Pulmonary artery endothelial cell (primary cell): ENCODE measurements around the gene CYP26C1. TPM values are rescaled to one million over a fixed set of nuclear protein-coding genes. Genes with fewer than 3 reads are reported as not detected.

Experiments
- DNase-seq: peaks from one replicate; pipeline ENCODE4 v3.0.0-alpha.2; 2011; ENCODE audit warnings: low read depth, low spot score
- total RNA-seq: library from RNA; depleted of rRNA; stranded (reverse); fragments of >200 nt; gene quantifications from 2 replicates; pipeline ENCODE4 v1.2.3, GENCODE V29; 2014

The CYP26C1 gene
- total RNA-seq, 1 donor from 2014 or later: 0.33 TPM

- no peak for DNase-seq
Observed at GRCh38 chr10:93110472-93111146, 50.0 kb downstream of the CYP26C1 start.

GRCh38 chr10:93113042-93113441 is 52.4 kb downstream of the CYP26C1 start:
- no peak for DNase-seq

GRCh38 chr10:93115661-93116383 is 55.2 kb downstream of the CYP26C1 start:
- DNase-seq: no peak

Other genes with a start within 250 kb of the CYP26C1 start
- 129 and 228 TPM in 2 replicates for gene EXOC6, start 212.3 kb upstream of the CYP26C1 start, total RNA-seq
- gene CYP26A1, start 13.1 kb downstream of the CYP26C1 start, total RNA-seq: 0.07 and 0.21 TPM in 2 replicates